AG09309 (cell line): ENCODE measurements around the gene RPLP1.

Source experiments
- DNase-seq: peaks from one replicate; pipeline ENCODE4 v3.0.0-alpha.2; 2010; ENCODE audit warnings: low read depth
- H3K4me3 ChIP-seq: 2 replicates; pipeline ENCODE4 v1.5.1; 2011; ENCODE audit warnings: mild to moderate bottlenecking, low read depth, low read length, moderate library complexity; ENCODE audit not compliant: control insufficient read depth
- CTCF ChIP-seq: IDR thresholded peaks from 2 replicates; pipeline ENCODE4 v1.5.1; 2011; ENCODE audit warnings: mild to moderate bottlenecking, low read depth, low read length, inconsistent platforms; ENCODE audit not compliant: insufficient read depth, control insufficient read depth; ENCODE audit errors: missing control alignments

RPLP1 gene

GRCh38 chr15:69467636-69468035 is 15.0 kb downstream of the RPLP1 start:
- DNase-seq = no peak
- TF ChIP-seq CTCF = no peak
- H3K4me3 ChIP-seq = no peak overlapping the region

GRCh38 chr15:69468241-69469121 is 15.9 kb downstream of the RPLP1 start:
- H3K4me3 ChIP-seq = no peak overlapping the region
- TF ChIP-seq CTCF = no peak
- DNase-seq = no peak

- H3K4me3 ChIP-seq = no peak overlapping the region
- no peak for TF ChIP-seq CTCF
- DNase-seq = no peak
These were observed 17.0 kb downstream of the RPLP1 start for GRCh38 chr15:69469467-69470201.

- no peak for DNase-seq
- H3K4me3 ChIP-seq = no peak overlapping the region
- no peak for TF ChIP-seq CTCF
These were observed 19.4 kb downstream of the RPLP1 start for GRCh38 chr15:69472046-69472445.

- TF ChIP-seq CTCF = no peak
These were observed 19.9 kb downstream of the RPLP1 start for GRCh38 chr15:69472562-69472961.

GRCh38 chr15:69474291-69474690 is 21.7 kb downstream of the RPLP1 start:
- TF ChIP-seq CTCF = no peak
- DNase-seq = no peak
- H3K4me3 ChIP-seq = no peak overlapping the region

More at GRCh38 chr15:69472562-69472961, 19.9 kb downstream of the RPLP1 start:
- no peak overlapping the region for H3K4me3 ChIP-seq
- DNase-seq = no peak
